Muscle layer of colon (tissue), 2 donors: ENCODE results near the gene RNF207.

Source experiments
- H3K27ac ChIP-seq: one replicate; pipeline ENCODE4 v1.7.0; 2013; ENCODE audit warnings: low read depth, mild to moderate bottlenecking, low read length, moderate library complexity
- H3K27me3 ChIP-seq, 2 donors: one replicate each; pipeline ENCODE4 v1.7.0; 2013; ENCODE audit warnings: low read length in 2 of 2, mild to moderate bottlenecking in 2 of 2; ENCODE audit not compliant: insufficient read depth in 2 of 2, control insufficient read depth in 1 of 2
- H3K36me3 ChIP-seq: one replicate; pipeline ENCODE4 v1.7.0; 2013; ENCODE audit warnings: mild to moderate bottlenecking, low read length; ENCODE audit not compliant: insufficient read depth
- H3K4me1 ChIP-seq: one replicate; pipeline ENCODE4 v1.7.0; 2013; ENCODE audit warnings: mild to moderate bottlenecking, low read length; ENCODE audit not compliant: insufficient read depth
- H3K4me3 ChIP-seq, 2 donors: one replicate each; pipeline ENCODE4 v1.7.0; 2013; ENCODE audit warnings: low read length in 2 of 2, low read depth in 1 of 2, mild to moderate bottlenecking in 1 of 2, moderate library complexity in 1 of 2
- H3K9ac ChIP-seq: one replicate; pipeline ENCODE4 v1.7.0; 2013; ENCODE audit warnings: low read length
- H3K9me3 ChIP-seq: one replicate; pipeline ENCODE4 v1.7.0; 2013; ENCODE audit warnings: mild to moderate bottlenecking, low read length
- donor health status: abdominal sarcoma.
- donor health status: Adenocarcinoma of cecum.

RNF207 gene

DNA sequence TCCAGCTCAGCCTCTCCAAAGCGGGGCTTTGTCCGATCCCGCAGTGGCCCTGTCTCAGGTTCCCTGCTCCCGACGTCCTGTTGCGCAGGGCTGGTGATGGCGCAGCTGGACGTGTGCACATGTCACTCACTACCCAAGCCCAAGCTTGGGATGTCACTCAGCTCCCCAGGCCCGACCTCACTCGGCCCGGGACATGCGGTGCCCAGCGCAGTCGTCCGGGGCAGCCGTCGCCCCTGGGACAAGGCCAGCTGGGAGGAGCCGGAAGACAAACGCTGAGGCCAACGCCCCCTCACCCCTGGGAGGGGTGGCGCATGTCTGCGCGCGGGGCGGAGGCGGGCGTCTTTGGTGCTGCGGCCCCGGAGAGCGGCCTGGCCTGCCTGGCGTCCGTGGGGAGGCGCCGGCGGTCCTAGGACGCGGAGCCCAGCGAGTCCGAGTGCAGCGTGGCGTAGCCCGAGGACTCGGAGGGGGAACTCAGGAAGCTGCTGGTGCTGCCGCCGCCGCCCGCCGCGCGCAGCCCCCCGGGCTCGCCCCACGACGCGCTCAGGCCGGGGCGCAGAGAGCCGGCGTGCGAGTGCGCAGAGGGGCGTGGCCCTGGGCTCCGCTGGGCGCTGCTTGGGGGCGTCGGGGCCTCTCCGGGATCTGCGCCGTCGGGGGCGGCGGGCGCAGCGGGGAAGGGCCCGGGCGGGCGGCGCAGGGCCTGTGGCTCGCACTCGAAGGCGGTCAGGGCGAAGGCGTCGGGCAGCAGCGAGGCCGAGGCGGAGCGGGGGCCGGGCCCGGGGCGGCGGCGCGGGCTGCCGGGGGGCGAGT is 43.2 kb downstream of the RNF207 start:
- no peak overlapping the region for H3K27ac ChIP-seq
- H3K27me3 ChIP-seq = peaks cover 14 to 61% of the 10 kb centered on the region in 2 donors
- H3K9me3 ChIP-seq = no peaks in the 10 kb centered on the region
- H3K9ac ChIP-seq = no peak overlapping the region
- H3K36me3 ChIP-seq = no peaks in the 10 kb centered on the region
- no peaks in the 10 kb centered on the region for H3K4me1 ChIP-seq
- no peak overlapping the region for H3K4me3 ChIP-seq

DNA sequence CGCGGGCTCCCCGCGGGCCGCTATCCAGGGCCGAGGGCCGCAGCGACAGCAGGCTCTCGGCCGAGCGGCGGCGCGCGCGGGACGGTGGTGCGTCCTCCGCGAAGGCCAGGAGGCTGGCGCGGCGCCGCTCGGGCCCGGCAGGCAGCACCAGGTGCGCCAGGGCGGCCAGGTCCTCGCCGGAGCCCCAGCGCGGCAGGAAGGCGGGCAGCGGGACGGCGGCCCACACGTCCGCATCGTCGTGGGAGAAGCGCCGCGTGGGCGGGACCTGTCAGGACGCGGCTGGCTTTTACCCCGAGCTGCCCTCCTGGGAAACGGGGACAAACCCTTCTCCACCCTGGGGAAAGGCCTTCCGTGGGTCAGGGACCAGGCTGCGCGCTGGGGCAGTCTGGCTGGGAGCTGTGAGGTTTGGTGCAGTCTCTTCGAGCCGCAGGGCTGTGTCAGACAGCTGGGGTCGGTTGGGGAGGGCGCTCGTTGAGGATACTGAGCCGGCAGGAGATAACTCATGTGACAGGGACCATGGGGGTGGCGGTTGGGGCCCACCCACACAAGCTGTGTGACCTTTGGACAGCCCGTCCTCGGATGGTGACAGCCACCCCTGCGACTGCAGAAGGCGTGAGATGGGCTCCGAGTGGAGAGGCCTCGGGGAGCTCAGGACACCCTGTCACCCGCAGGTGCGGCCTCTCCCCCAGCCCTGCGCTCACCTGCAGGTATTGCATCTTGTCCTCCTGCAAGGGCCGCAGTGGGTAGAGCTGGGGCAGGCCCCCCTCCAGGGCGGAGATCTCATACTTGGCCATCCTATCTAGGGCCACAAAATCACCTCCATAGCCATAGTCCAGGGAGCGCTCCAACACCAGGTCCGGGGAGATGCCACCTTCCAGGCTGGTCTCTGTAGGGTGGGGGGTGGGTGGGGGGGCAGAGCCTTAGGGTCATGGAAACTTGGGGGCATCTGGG is 44.1 kb downstream of the RNF207 start:
- Histone ChIP-seq H3K4me3 (no peak overlapping the region), H3K4me1 (no peaks in the 10 kb centered on the region), H3K9ac (no peak overlapping the region), H3K27ac (no peak overlapping the region), H3K36me3 (no peaks in the 10 kb centered on the region), H3K9me3 (no peaks in the 10 kb centered on the region), H3K27me3 (peaks cover 14 to 54% of the 10 kb centered on the region in 2 donors)

DNA sequence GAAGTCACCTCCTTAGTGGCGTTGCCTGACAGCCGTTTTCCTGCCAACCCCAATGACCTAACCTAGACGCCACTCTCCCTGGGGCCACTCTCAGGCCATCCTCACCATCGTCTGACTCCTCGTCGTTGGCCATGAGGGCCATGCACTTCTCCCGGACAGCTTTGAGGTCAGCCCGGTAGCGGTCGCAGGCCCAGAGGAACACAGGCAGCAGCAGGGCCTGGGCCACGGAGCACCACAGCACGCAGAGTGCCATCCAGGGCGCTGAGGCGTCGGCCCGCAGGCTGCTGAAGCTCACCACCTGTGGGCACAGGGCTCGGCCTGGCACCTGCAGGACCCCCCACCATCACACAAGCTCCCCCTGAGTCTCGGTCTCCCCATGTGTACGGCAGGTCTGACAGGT is 45.3 kb downstream of the RNF207 start:
- H3K4me1 ChIP-seq = no peaks in the 10 kb centered on the region
- H3K4me3 ChIP-seq = no peak overlapping the region
- H3K36me3 ChIP-seq = no peaks in the 10 kb centered on the region
- H3K9me3 ChIP-seq = no peaks in the 10 kb centered on the region
- H3K27me3 ChIP-seq = peaks cover 8 to 42% of the 10 kb centered on the region in 2 donors
- no peak overlapping the region for H3K9ac ChIP-seq
- no peak overlapping the region for H3K27ac ChIP-seq

DNA sequence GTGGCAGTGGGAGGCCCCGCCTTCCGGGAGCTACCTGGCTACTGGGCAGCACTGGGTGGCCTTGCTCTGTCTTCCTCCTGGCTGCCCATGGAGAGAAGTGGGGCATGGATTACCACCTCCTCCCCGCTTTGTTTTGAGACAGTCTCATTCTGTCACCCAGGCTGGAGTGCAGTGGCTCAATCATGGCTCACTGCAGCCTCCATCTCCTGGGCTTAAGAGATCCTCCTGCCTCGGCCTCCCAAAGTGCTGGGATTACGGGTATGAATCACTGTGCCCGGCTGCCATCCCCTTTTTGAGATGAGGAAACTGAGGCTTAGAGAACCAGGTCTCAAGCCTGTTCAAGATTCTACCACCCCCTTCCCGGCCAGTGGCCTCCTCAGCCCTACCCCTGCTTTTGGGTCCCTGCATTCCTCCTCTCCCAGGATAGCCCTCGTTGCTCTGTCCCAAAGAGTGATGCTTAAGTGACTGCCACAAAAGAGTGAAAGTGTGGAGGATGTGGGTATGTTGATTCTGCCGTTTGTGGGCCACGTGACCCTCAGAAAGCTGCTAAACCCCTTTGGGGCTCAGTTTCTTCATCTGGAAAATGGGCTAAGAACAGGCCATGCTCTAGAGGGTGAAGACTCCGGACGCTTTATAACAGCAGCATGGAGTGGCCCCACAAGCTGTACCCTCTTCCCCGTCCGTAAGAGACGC is 45.9 kb downstream of the RNF207 start:
- peaks cover 5 to 36% of the 10 kb centered on the region in 2 donors for H3K27me3 ChIP-seq
- no peak overlapping the region for H3K27ac ChIP-seq

DNA sequence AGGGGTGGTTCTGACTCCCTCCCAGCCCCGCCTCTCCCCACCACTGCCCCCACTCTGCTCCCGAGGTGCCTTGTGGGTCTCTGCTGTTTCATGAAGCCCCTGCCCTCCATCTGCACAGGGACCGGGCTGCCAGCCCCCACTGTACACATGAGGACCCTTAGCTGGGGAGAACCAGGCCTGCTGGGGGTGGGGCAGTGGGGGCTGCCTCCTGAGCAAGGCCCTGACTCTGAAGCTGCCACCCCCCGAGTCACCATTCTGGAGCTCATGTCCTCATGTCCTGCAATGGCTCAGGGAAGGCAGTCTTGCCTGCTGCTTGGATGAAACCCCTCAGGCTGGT is 46.4 kb downstream of the RNF207 start:
- H3K27me3 ChIP-seq = peaks cover 5 to 31% of the 10 kb centered on the region in 2 donors
- no peak overlapping the region for H3K4me3 ChIP-seq
- H3K4me1 ChIP-seq = no peaks in the 10 kb centered on the region
- no peak overlapping the region for H3K9ac ChIP-seq
- no peaks in the 10 kb centered on the region for H3K9me3 ChIP-seq
- H3K36me3 ChIP-seq = no peaks in the 10 kb centered on the region
- H3K27ac ChIP-seq = no peak overlapping the region

More for the DNA sequence above, 45.9 kb downstream of the RNF207 start:
- Histone ChIP-seq H3K4me3 (no peak overlapping the region), H3K9me3 (no peaks in the 10 kb centered on the region), H3K4me1 (no peaks in the 10 kb centered on the region), H3K36me3 (no peaks in the 10 kb centered on the region), H3K9ac (no peak overlapping the region)

DNA sequence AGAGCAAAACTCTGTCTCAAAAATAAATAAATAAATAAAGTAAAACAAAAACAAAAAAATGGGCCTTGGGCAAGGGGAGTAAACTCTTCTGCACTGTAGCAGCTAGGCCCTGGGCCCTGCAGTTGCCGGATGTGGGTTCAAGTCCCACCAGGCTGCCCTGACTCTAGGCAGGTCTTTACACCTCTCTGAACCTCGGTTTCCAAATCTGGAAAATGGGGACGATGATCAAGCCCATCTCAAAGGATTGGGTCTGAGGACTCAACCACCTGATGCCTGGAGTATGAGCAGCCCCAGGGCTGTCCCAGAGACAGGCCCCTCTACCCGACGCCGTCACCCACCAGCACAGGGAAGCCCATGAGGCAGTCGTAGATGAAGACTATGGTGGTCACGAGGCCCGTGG is 47.5 kb downstream of the RNF207 start:
- Histone ChIP-seq H3K27me3 (peaks cover 5 to 21% of the 10 kb centered on the region in 2 donors), H3K36me3 (no peaks in the 10 kb centered on the region), H3K9me3 (no peaks in the 10 kb centered on the region), H3K27ac (no peak overlapping the region), H3K4me1 (no peaks in the 10 kb centered on the region), H3K9ac (no peak overlapping the region), H3K4me3 (no peak overlapping the region)

DNA sequence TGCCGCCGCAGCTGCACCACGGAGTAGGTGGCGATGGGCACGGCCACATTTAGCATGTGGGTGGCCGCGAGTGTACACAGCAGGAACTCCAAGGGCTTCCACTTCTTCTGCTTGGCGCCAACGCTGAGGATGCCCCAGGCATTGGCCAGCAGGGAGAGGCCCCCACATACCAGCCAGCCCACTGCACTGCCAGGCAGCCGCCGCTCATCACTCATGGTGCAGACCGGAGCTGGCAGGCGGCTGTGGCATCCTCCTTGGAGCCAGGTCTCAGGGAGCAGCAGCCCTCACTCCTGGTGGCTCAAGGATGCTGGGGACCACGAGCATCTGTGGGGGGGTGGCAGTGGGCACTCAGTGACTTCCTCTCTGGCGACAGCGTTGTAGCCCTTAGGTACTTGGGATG is 48.8 kb downstream of the RNF207 start:
- no peaks in the 10 kb centered on the region for H3K4me1 ChIP-seq
- H3K9me3 ChIP-seq = no peaks in the 10 kb centered on the region
- H3K36me3 ChIP-seq = no peaks in the 10 kb centered on the region
- no peak overlapping the region for H3K4me3 ChIP-seq
- no peak overlapping the region for H3K27ac ChIP-seq
- H3K9ac ChIP-seq = no peak overlapping the region
- H3K27me3 ChIP-seq = peaks cover 0 to 12% of the 10 kb centered on the region in 2 donors

DNA sequence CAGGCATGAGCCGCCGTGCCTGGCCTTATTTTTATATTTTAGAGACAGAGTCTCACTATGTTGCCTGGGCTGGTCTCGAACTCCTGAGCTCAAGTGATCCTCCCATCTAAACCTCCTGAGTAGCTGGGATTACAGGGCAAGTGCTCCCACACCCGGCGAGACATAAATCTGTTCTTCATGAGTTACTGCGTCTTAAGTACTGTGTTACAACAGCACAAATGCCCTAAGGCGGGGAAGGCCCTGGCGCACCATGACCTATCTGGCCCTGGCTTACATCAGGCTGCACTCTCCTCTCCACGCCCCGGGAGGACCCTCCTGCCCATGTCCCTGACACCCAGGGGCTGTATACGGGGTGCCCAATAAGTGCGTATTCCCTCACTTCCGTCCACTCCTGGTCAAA is 50.7 kb downstream of the RNF207 start:
- no peaks in the 10 kb centered on the region for H3K9me3 ChIP-seq
- no peak overlapping the region for H3K27ac ChIP-seq
- no peaks in the 10 kb centered on the region for H3K36me3 ChIP-seq
- H3K4me1 ChIP-seq = no peaks in the 10 kb centered on the region
- H3K27me3 ChIP-seq = peaks cover 0 to 11% of the 10 kb centered on the region in 2 donors
- H3K4me3 ChIP-seq = no peak overlapping the region
- H3K9ac ChIP-seq = no peak overlapping the region

DNA sequence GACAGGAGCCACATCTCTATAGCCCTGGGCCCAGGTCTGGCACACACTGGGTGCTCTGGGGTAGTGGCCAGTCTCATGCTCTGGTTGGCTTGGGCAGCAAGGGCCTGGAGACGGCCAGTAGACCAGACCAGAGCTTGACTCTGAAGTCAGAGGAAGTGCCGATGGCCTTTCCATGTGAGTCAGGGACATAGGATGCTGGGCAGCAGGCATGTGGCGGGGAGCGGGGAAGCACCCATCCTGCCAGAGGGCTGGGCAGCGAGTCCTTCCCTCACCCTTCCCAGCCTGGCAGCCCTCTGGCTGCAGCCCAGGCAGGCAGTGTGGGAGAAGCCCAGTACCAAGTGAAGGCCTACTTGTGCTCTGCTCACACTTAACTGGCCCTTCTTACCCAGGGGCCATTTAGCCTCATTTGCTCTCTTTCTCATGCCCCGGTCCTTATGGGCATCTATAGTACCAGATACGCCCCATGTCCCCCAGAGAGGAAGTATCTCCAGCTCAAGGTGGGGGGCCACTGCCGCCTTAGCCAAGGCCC is 51.7 kb downstream of the RNF207 start:
- no peaks in the 10 kb centered on the region for H3K4me1 ChIP-seq

DNA sequence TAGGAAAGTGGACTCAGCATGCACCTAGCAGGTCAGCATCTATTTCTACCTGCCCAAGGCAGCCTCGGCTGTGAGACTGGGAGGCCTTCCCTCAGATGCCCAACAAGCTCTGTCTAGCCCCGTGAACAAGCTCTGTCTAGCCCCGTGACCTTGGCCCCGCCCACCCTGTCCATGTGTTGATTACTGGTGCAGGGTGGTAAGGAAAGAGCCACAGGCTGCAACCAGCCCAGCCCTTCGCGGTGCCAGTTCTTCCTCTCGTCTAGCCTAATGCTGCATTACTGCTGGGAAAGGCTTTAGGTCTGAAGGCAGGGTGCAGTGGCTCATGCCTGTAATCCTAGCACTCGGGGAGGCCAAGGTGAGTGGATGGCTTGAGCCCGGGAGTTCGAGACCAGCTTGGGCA is 52.8 kb downstream of the RNF207 start:
- Histone ChIP-seq H3K27me3 (peaks cover 0 to 7% of the 10 kb centered on the region in 2 donors), H3K9ac (no peak overlapping the region), H3K36me3 (no peaks in the 10 kb centered on the region), H3K4me3 (no peak overlapping the region), H3K27ac (no peak overlapping the region), H3K9me3 (no peaks in the 10 kb centered on the region), H3K4me1 (no peaks in the 10 kb centered on the region)

More for the DNA sequence above, 51.7 kb downstream of the RNF207 start:
- Histone ChIP-seq H3K9me3 (no peaks in the 10 kb centered on the region), H3K4me3 (no peak overlapping the region), H3K9ac (no peak overlapping the region), H3K36me3 (no peaks in the 10 kb centered on the region), H3K27me3 (peaks cover 0 to 7% of the 10 kb centered on the region in 2 donors), H3K27ac (no peak overlapping the region)
